Mucosa of gallbladder (tissue), 1 donor: ENCODE data around the gene DNAJC6. TPM values are rescaled to one million over a fixed set of nuclear protein-coding genes. Genes with fewer than 3 reads are reported as not detected.
"Not testable (repeated sequence)": the region's sequence is repeated elsewhere in the genome, so short reads cannot be mapped to it uniquely, and the experiment has no call there.

Experiments
- DNase-seq: peaks from one replicate; pipeline ENCODE4 v3.0.0-alpha.2; 2020; ENCODE audit warnings: low spot score
- total RNA-seq: library from RNA; stranded (reverse); gene quantifications from one replicate; pipeline ENCODE4 v1.2.1, GENCODE V29; 2021
- donor health status: DM: no; HTN: no; CAD: no.

The DNAJC6 gene
- 6.0 TPM for total RNA-seq

DNA sequence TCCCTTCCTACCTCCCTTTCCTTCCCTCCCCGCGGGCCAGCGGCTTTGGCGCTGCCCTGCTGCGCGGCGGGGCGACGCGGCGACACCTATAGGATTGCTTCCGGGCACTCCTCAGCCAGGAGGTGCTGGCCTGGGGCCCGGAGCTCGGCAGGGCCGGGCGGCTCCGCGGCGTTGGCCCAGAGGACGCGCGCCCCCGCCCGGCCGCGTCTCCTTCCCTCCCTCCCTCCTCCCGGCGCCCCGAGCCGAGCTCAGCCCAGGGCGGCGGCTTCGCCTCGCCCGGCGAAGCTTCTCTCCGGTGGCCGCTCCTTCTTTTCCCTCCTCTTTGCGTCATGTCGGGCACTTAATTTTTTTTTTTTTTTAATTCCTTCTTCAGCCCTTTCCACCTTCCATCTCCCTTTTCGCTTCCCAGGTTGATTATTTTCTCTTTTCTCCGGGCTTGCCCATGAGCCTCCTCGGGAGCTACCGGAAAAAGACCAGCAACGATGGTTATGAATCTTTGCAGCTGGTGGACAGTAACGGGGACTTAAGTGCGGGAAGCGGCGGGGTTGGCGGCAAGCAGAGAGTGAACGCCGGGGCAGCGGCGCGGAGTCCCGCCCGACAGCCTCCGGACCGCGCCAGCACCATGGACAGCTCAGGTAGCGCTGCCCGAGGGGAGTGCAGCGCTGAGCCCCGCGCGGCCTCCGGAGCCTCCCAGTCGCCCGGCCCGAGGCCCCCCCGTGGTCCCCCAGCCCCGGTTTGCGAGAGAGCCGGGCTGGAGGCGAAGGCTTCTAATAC, at the start of gene DNAJC6:
TSS of gene DNAJC6 (plus strand) at position 240 of the 774 bp plus-strand sequence. CDS start at position 443, 203 bp downstream.
- DNase-seq, result peak; percentile 58

DNA sequence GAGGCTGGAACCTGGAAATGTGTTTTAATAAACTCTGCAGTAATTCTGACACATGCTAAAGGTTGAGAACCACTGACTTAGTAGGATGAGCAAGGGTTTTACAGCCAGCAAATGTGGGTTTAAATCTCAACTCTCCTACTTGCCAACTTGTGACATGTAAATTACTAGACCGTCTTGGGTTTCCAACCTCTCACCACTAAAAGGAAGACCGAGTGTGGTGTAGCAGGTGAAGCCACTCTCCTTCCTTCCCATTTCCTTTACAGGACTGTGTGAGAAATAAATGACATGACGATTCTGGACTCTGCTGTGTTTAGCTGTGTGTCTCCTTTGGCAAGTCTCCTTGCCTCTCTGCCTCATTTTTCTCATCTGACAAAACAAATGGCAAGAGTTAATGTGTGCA, 49.5 kb upstream of the DNAJC6 start:
- no peak for DNase-seq

DNA sequence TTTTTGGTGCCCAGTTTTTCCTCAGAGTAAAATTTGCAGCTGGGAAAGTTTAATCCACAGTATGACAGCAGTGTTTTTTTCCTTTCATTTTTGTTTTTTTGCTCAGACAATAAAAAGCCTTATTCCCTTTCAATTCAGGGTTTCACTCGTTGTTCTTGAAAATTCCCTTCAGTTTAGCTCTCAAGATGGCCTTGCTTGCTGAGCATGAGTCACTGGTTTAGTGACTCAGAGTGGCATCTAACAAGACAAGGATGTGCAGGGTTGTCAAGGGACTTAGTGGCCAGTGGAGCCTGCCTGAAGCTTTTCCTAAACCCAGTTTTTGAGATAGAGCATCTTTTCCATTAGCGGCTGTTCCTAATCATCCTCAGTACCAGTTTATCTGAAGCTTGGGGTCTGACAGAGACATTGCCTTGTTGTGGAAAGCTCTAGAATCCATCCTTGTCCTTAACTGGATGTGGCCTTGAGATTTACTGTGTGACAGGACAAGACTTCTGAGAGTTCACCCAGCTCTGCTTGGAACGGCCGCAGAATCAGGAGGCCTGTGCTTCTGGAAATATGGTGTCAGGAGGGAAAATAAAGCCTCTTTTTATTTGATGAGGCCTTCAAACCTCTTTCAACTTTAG, 48.4 kb upstream of the DNAJC6 start:
- no peak for DNase-seq

DNA sequence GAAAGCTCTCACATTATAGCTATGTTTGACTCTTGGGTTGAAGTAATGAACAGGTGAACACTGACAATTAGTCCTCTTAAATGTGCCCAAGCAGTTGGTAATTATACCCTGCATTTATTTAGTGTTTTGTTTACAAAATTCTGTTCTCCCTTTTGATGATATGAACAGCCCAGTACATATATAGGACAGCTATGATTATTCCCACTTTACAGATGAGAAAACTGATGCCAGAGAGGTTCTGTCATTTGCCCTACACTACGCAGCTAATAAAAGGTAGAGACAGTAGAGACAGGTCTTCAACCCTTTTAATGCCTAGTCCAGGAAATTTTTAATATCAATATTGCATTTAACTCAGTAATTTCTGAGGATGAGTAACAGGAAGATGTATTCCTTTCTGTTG, 46.1 kb upstream of the DNAJC6 start:
- no peak for DNase-seq

DNA sequence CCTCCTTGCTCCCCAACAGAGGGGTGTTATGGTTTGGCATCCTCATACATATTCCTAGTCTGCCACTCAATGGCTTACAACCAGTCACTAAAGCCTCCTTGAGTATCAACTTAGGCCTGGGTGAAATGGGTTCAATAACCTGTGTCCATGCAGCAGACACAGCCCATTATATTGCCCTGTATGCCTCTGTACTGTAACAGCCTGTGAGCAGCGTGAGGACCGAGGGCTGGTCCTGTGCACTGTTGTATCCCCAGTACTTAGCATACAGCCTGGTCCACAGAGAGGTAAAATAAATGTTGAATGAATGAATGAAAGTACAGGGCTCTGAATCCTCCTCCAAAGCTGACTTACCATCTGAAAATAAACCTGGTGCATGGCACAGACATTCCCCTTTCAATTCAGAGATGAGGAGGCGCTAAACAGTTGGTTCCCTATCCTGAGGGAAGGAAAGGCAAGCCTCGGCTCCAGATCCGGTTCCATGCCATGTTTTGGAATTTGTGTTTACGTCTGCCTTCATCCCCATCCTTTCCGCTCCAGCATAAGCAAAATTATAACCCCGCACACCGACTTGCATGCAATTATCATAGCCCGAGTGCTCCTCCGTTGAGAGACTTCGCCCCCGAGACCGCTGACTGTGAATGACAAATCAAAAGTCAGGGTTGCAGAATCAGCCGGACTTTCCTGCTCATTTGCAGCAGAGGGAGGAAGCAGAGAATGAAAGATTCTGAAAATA, 45.0 kb upstream of the DNAJC6 start:
- peak; percentile 21 for DNase-seq

DNA sequence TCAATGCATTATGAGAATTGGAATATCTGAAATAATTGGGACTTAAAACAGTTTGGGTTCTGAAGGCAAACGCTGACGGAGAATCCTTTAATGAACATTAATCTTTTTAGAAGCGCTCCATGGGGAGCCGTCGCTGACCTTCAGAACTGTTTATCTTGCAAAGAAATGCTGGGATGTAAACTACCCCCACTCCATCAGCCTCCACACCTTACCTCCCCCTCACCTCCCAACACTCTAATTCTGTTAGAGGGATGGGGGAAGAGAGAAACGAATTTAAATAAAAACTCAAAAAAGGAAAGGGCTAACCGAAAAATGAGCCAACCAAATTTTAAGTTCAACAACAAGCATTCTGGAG, 44.1 kb upstream of the DNAJC6 start:
- no peak for DNase-seq

DNA sequence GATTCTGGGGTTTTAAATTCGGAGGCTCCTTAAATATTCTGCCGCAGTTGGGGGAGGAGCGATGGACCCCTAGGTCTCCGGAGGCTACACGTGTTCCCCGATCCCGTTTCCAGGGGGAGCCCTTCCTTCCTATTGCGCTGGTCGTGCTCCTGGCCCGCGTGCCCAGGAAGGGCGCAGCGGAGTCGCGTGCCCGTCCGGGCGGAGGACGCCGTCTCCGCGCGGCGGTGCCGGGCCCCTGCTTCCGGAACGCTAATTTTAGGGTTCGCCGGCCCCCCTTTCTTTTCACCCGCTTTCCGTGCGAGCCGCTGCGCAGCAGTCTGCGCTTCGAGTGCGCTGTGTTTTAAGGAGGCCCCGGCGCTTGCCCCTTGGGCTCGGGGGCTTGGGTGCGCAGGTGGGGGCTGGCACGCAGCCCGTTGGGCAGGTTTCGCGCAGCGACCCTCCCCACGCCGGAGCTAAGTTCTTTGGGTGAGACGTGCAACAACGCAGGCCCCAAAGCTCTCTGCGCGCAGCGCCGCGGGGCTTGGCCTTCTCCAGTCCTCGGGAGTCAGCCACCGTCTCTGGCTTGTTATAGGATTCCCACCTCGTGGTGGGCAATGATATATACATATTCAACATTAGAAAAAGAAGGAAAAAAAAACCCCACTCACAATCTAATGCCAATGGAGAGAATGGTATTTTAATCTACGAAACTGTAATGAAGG, 43.5 kb upstream of the DNAJC6 start:
- no peak for DNase-seq

DNA sequence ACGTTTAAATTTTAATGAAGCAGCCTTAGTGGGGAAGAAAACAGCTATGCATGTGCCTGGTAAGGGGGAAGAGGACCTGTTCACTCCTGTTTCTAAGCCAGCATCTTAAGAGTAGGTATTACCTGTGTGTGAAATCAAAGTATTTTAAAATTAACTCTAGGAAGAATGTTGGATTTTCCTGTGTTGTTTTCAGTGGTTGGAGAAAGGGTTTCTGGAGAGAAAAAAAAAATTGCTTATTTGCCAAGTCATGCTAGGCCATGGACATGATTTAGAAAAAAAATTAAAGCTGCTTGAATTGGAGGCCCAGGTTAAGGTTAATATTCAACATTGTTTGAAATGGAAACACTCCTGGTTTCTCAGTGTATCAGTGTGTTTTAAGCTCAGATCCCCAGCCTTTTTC, 42.9 kb upstream of the DNAJC6 start:
- DNase-seq, result no peak

DNA sequence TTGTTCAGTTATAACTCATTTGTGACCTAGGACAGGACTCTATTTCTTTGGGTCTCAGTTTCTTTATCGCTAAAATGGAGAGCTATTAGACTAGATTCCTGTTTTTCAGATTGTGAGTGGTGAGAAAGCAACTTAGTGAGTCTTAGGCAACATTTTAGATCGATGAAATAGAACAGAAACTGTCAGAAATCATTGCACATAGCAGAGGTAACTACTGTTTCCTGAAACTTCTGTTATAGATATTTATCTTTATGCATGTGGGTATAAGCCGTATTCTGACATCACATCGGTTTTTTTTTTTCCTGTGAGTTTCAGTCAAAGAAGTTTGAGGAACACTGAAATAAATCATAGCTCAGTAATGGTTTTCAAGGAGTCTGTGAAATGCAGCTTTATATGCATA, 42.1 kb upstream of the DNAJC6 start:
- DNase-seq, result no peak

DNA sequence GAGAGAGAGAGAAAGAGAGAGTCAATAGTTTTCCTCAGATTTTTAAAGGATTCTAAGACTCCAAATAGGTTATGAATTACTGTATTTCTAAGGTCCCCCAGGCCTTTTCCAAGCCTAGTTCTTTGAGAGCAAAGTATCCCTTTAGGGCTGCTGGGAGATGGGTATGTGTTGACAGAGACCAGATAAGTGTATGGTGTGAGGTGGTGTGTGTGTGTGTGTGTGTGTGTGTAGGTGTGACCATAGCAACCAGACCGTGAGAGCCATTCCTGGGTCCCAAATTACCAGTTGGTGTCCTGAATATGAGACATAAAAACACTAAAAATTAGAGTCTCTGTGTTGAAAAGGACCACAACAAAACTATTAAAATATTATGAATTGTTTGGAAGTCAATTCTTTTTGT, 41.7 kb upstream of the DNAJC6 start:
- no peak for DNase-seq

DNA sequence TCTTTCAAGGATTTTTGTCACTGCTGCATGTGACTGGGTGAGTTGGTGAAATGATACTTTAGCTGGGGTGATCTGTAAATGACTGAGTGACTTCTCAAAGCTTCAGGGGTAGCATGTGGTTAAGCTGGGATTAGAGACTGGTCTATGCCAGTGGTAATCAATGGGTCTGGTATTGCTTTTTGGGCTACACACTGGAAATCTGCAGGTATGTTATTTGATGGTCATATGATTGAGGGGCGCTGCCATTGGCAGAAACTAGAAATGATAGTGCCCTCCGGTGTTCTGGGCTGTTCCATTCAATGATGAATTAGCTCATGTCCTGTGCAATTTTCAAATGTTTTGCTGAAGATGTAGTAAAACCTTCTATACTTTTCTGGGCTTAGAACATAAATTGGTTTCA, 39.7 kb upstream of the DNAJC6 start:
- no peak for DNase-seq

DNA sequence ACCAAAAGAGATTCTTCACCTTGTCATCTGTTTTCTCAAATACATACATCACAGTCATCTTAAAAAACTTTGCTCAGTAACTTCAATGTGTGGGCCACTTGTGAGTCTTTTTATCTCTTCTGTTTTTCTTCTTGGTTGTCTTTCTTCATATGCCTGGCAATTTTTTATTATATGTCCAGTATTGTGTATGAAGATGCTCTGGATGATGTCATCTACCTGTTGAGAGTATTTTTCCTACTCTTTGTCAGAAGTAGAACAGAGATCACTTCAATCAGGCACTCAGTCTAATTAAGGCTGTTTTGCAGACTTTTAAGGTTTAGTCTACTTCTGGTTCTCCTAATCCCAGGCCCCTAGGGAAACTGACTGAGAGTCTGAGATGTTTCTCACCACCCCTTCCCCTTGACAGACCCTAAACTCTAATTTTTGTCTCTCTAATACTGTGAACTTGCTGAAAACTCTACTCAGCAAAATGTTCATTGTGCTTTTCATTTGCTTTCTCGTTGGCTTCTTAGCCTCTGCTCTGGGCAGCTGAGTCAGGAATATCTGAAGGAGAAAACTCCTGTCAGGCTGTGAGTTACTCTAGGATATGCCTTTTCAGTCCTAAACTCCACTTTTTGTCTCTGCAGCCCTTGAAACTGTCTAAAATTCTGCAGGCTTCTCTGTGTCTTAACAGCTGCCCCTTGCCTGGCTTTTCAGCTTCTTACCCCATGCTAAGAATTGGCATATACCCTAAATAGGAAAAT, 33.0 kb upstream of the DNAJC6 start:
- DNase-seq, result no peak

DNA sequence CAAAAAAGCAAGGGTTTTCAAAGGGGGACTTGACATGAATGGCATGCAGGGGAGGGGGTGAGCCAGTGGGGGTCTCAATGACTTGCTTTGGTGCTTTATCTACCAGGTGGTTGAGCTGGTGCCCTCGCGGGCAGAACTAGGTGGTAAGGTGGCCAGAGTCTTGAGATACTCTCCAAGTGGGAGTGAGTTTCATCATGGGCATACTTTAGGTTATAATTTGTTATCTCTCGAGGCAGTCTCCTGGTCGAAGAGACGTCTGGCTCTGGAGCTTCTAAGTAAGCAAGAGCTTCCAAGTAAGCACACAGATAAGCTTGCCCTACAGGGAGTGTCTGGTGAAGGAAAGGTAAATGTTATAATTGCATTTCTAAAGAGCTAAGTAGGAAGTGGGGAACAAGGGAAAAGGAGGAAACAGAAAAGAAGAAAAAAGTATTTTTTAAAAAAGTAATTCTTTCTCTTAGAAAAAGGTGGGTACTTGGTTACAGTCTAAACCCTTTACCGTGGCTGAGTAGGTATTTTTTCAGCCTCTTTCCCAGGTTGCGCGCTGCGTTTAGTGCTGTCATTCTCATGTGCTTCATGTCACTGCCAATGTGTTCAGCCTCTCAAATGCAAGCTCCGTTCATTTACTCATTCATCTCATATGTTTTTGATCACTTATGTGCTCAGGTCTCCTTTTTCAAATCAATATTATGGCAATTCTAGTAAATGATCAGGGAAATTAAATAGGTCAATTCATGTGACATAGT, 31.6 kb upstream of the DNAJC6 start:
- no peak for DNase-seq

DNA sequence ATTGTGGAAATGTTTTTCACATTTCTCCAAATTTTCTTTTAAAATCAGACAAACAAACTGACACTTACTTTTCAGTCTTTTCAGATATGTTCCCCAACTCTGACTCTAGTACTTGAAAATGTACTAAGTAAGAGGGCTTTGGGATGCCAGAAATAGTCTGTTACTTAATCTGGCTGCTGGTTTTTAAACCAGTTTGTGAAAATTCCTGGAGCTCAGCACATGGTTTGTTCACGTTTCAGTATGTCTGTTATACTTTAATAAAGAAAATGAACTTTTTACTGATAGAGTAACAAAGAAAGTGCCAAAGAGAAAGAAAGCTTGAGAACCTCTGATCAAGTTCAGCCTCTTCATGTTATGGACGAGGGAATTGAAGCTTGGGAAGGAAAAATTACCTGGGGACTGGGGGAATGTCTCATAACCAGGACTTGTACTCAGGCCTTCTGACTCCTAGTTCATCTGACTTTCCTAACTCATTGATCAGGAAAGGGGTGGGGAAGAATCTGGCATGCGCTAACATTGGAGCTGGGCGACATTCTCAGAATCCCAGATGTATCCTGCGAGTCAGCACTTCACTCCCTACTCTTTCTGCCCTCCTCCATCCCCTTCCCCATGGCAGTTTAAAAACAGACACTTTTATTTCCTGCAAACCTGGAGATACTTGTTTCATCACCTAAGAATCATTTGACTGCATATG, 30.8 kb upstream of the DNAJC6 start:
- DNase-seq, result no peak

DNA sequence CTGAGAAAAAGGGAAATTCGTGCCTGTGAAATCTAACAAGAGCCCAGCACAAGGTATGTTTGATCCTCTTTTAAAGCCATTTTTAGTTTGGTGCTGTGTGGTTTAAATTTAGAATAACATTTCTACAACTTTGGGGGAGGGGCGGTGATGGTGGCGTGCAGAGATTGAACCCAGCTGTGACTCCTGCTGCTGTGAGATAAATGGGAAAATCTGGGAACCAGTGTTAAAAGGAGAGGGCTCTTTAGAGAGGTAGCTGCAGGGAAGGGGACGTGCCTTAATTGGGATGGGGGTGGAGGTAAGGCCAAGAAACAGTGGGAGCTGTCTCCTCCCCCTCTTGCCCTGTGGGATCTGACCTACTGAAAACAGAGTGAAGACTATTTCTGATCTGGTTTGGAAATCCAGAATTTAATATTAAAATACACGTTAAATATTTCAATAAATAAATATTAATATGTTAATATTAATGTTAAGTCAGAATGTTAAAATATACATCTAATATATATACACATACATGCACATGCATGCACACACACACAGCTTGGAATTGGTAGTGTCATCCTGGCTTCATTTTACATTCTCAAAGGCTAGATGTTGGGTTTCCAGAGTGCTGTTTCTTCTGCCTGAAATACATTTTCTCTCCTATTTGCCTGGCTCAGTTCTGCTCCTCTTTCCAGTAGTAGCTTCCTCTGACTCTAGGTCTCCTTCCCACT, 30.1 kb upstream of the DNAJC6 start:
- no peak for DNase-seq

DNA sequence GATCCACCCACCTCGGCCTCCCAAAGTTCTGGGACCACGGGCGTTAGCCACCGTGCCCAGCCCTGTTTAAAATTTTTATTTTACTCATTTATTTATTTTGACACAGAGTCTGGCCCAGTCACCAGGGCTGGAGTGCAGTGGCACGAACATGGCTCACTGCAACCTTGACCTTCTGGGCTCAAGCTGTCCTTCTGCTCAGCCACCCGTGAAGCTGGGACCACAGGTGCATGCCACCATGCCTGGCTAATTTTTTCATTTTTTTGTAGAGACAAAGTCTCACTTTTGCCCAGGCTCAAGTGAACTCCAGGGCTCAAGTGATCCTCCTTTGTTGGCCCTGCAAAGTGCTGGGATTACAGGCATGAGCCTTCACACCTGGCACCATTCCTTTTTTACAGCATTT, 27.5 kb upstream of the DNAJC6 start:
- DNase-seq, result no peak

DNA sequence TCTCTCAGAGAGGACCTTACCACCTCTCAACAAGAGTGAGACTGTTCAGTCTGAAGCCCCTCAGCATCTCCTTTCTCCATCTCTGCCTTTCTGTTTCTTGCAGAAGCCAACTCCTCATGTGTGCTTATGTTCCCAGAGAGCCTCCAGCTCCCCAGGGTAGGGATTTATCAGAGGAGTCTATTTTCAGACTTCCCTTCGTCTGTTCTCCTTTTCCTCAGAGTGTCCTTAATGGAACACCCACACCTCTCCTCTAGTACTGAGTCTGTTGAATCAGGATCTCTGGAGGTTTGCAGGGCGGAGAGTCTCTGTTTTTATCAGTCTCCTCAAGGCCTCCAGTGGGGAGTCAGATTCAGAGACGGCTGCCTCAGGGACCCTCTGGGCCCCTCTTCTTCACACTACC, 25.1 kb upstream of the DNAJC6 start:
- DNase-seq, result no peak

DNA sequence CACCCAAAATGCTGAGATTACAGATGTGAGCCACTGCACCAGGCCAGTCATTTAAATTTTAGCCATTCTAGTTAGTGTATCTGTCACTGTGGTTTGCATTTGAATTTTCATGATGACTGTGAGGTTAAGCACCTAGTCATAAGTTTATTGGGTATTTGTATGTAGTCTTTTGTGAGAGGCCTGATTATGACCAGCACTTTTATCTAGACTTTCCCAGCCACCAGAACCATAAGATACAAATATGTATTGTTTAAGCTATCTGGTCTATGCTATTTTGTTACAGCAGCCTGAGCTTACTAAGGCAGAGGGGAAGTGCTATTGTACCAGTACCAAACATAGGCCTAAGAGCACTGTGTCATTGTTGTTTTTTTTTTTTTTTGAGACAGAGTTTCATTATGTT, 19.9 kb upstream of the DNAJC6 start:
- DNase-seq, result no peak

DNA sequence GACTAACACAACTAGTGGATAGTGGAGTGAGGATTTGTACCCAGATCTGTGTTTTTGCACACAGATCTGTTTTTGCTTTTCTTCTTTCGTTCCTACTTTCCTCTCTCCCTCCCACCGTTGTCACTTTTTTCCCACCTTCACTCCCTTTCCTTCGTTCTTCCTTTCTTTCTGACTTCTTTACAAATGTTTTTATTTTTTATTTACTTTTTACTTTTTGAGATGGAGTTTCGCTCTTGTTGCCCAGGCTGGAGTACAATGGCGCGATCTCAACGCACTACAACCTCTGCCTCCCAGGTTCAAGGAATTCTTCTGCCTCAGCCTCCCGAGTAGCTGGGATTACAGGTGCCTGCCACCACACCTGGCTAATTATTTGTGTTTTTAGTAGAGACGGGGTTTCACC, 17.5 kb upstream of the DNAJC6 start:
- DNase-seq, result not testable (repeated sequence)
